ENCODE measurements around the gene LSAMP.

Gene LSAMP

DNA sequence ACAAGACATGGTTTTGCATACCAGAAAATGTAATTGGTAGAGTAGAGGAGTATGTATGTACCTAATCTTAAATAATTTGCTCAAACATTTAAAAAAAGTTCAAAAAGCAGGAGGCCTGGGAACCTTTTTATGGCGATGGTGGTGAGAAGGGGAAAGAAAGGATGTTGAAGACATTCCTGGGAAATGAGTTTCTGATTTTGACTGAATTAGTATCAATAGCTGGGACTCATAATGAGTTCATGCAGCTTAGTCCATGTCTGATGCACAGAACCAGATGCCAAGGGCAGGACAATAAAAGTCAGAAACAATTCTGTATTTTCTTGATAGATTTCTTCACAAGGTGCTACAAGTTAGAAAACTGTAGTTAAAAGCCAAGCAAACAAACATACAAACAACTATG is 426.6 kb downstream of the LSAMP start:
- DNase-seq (ENCODE audit: low spot score) = no peak

DNA sequence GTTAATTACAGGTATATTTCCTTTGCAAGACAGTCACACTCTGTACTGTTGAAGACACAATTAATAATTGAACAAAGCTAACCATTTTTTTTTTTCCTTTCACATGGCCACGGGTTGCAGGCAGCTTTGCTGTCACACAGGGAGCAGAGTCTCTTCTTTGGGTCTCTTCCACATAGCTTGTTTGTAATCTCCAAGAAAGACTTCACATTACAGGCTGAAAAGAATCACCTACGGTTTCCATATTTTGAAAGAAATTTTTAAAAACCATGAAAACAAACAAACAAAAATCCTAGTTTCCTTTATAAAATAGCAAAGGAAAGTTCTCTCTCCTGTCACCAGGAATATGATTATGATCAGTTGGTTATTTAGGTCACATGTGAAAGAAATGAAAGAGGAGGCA is 429.4 kb downstream of the LSAMP start:
- no peak for DNase-seq (ENCODE audit: low spot score)

DNA sequence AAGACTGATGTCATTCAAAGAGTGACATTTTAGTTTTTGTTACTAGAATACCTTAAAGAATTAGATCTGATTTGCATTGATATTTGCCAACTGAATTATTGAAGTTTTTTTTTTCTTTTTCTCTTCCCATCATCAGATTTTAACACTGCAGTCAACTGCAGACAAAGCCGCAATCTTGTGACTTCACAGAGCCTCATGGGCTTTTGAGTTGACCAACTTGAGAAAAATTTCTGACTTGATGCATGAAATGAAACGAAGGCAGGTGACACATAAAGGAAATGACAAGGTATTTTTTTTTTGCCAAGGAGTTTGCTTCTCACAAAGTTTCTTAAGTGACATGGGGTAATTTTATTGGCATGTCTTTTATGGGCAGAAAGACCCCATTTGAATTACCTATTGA is 438.3 kb downstream of the LSAMP start:
- no peak for DNase-seq (ENCODE audit: low spot score)

DNA sequence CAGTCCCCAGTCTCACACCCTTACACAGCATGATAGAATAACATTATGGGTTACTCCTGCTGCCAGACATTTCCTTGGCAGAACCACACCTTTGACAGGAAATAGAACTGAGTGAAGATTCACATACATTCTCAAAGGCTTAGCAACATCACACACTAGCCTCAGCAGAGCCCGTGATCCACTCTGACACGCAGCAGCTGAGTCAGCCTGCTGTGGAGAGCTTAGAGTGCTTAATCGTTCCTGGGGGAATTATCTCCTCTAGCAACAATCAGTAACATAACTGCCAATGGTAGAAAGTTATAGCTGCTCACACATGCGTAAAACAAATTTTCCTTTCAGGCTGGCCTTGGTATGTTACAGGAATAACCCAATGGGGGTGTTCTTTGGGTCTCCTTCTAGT is 439.9 kb downstream of the LSAMP start:
- DNase-seq (ENCODE audit: low spot score) = no peak

DNA sequence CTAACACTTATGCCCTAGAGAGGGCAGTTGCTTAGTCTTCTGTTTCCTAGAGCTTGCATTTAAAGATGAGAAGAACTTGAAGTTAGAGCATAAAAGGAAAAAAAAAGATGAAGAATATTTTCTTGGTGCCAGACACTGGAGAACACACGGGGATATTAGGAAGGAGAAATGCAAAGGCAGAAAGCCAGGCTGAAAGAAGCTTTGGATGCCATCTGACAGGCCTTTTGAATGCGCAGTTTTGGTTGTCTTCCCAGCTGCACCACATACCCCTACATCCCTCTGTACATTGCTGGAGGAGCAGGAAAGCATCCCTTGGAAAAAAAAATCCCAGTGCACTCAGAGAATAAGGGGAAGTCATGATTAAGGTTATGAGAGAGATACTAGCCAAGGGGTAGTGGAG is 443.1 kb downstream of the LSAMP start:
- no peak for DNase-seq (ENCODE audit: low spot score)

DNA sequence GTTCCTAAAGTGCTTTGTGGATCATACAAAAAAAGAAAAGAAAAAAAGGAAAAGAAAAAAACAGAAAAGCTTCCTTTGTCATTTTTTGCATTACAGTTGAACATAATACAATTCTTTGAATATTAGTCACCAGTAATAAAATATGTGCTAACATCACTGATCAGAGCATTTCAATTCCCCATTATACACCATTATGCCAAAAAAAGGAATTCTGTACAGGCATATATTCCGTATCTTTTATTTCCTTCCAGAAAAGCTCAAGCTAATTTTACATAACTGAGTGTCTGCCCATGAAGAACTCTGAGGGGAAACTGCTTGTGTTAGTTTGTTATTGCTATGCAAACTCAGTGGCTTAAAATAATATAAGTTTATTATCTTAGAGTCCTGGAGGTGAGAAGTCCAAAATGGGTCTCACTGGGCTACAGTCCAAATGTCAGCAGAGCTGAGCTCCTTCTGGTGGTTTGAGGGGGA is 444.1 kb downstream of the LSAMP start:
- no peak for DNase-seq (ENCODE audit: low spot score)

DNA sequence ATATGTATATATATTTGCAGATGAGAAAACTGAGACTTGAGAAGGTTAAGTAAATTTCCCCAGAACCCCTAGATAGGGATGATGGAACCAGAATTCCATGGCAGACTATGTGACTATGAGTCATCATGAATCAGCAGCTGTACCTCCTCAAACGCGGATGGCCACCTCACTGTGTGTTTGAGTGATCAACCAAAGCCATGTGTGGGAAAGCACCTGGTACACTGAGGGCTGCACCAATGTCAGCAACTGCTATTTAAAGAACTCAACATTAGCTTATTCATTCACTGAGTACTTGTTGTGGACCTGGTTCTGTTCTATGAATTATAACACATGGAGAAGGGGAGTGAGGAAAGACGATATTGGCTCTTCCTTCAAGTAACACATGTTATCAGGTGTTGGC is 445.0 kb downstream of the LSAMP start:
- DNase-seq (ENCODE audit: low spot score) = no peak

DNA sequence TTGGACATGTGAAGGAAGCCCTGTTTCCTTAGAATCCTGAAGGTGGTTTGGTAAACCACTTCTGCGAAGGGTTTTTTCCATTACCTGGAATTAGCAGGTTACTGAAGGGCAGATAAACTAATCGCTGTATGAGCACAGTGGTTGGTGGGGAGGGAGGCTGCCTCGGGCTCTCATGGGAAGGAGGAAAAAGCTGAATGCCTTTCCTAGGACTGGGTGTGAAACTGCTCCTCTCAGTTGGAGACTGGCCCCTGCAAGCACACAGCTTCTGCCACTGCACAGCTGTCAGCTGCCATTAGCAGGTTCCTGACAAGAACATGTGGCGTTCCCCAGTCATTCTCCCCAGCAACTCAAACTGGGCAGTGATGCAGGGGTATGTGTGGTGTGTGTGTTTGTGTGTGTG is 445.7 kb downstream of the LSAMP start:
- DNase-seq (ENCODE audit: low spot score) = no peak

DNA sequence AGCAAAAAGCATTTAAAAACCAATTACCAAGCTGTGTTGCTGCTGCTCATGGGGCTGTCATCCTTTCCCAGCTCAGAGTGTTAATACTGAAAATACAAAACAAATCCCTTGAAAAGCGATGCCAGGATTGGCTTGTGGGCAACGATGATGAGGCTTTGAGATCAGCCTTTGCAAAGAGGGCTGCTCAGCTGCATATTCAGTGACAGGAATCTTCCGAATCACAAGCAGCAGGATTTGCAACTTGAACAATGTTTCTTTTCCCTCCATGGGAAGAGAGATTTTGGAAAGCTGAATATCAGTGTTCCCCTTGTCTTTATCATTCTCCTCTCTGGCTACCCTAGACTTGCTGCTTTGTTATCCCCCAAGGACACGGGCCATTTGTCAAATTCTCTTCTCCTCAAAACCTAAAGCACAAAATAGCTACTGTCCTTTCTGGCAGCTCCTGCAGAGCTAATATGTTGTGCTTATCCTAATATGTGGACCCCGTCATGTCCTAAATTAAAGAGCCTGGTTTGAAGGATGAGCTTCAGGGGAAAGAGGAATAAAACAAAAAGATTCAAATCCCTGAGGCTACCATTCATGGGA is 446.2 kb downstream of the LSAMP start:
- DNase-seq (ENCODE audit: low spot score) = no peak

DNA sequence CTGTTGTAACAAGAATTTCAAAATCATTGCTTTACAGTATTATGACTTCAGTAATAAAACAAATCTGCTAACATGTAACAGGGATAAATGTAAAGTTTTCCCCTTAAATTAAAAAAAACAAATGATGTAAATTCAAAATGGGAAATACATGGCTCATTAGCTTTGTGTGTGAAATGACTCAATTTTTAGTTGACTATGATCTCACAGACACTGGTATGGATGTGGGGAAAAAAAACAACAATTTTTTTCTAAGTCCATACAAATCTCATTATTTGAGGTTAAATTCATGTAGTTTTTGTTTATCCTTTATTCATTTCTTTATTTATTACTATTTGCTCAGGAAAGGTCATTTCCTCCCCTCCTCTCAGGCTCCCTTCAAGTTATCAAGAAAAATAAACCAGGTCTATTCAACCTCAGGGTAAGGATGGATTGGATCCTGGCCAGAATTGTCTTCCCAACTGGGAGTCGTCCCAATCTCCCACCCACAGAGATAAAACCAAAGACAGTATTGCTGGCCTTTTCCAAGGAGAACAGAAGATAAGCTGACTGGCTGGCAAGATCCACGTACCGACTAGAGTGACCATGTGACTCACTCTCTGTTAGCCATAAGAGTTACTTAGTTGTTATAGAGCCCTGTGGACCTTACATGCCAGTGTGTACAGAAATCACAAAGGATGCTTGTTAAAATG is 448.7 kb downstream of the LSAMP start:
- DNase-seq (ENCODE audit: low spot score) = no peak

DNA sequence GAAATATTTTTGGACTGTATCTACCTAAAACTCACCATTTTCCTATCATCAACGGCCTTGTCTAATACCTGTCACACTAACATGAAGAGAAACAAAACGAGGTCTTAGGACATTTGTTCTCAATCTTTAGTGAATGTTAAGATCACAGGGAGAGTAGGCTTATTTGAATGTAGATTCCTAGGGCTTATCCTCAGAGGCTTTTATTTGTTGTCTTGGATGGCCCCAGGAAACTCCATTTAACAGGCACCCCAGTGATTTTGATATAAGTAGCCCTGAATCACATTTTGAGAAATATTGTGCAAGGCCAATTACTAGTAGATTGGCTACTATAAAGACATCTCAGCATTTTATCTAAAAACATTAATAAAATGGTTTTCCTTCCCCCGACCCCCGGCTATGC is 454.6 kb downstream of the LSAMP start:
- DNase-seq (ENCODE audit: low spot score) = no peak

DNA sequence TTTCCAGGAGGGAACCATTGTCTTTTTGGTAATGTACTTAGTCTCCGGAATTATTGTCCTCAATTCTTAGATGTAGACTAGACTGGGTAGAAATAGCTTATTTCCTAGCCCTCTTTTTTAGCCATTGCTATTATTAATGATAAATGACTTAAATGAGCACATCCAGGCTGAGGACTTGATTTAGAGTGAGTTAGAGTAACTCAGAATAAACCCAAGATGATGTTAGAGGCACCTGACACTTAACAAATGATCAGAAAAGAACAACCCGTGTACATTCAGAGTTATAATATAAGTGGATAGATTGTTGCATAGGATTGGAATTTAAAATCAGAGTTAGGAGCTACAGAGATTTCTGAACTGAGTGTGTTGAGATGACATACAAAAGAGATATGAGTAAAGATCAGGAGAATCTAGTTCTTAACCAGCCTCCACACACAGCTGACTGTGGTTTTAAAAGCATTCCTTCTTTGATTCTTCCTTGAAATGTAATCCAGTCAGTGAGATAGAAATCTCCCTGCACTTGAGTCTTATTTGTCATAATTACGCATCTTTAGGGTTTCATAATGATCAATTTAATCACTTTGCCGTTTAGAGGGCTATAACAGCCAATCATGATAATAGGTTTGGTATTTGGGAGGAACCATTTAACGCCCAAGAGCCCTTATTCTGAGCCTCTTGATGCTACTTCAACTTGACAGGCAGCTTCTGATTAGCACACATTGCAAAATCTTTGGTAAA is 455.4 kb downstream of the LSAMP start:
- DNase-seq (ENCODE audit: low spot score) = no peak

DNA sequence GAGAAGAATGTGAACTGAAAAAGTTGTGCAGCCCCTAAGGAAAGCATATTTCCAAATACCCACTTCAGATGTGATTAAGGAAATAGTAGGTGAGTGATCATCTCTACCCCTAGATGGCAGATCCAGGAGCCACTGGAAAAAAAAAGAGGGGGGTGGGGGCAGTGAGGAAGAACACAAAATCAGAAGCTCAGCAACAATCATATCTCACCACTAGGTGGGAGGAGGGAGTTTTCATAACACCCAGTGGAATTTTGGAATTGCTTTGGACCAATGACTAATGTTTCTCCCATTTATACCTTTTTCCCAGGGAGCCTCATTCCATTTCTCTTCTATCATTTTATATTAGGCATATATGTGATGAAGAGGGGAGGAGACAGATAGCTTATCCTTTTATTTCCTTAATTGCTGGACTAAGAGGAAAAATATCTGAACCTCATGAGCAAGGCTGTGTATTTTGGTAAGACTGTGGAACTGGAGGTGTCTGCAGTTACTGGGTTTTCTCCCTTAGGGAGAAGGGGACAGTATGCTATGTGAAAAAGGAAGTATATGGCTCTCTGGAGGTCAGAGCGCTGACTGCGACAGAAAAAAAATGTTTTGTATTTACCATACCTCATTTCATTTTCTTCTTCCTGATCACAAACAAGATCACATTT is 458.6 kb downstream of the LSAMP start:
- DNase-seq (ENCODE audit: low spot score) = no peak

DNA sequence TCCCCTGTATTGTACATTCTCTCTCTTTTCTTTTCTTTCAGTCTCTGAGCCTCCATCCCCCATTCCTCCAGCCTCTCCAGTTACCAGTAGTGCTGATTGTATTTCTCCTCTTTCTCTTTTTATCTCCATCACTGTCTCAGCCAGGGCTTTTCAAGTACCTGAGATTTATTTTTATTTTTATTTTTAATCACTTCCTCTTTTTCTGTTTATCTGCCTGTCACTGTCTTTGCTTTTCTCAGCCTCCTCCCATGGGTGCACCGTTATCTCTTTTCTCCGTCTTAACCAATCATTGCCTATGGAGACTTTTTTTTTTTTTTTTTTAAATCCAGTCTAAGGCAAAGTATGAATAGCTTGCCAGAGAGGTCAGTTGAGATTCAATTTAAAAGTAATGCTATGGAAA is 462.7 kb downstream of the LSAMP start:
- DNase-seq (ENCODE audit: low spot score) = no peak

DNA sequence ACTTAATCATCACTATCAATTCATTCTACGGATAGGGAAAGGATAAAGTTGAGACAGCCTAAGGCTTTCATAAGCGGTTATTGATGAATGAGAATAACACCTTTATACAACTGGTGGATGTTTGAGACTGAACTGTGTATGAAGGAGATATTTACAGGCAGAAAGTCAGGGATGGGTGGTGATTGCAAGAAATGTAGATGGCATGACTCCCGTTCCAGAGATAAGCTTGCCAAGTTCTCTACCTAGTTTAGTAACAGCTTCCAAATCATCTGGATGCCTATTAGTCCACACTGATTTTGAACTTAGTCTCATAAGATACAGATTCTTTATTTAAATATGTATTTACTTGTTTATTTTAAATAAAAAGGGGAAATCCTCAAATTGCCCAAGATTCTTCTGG is 463.2 kb downstream of the LSAMP start:
- DNase-seq (ENCODE audit: low spot score) = no peak

DNA sequence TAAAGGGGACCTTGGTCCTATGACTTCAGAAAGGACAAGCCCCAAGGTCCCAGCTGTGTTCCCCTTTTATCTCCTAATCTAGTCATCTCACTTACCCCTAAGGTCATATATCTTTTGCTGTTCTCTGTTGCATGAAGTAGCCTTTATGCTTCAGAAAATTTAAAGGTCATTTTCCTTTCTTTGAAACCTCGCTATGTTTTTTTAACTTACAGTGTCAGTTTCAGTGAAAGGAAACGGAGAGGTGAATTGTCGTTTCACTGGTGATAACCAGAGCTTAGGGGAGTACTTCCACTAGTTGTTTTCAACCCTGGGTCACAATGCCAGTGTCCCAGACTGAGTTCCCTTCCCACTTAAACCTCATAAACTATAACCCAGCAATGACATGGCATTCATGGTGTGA is 464.6 kb downstream of the LSAMP start:
- no peak for DNase-seq (ENCODE audit: low spot score)

DNA sequence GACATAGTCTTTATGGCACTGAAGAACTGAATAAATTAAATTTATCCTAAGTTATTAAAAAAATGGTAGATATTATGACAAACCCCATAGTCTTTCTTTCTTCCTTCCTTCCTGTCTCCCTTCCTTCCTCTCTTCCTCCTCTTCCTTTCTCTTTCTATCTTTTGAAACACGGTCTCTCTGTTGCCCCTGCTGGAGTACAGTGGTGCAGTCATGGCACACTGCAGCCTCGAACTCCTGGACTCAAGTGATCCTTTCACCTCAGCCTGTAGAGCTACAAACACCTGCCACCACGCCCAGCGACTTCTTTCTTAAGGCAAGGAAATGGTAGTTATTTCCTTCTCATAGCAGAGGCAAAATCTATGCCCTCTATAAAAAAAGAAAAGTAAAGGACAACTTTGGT is 467.4 kb downstream of the LSAMP start:
- DNase-seq (ENCODE audit: low spot score) = no peak

DNA sequence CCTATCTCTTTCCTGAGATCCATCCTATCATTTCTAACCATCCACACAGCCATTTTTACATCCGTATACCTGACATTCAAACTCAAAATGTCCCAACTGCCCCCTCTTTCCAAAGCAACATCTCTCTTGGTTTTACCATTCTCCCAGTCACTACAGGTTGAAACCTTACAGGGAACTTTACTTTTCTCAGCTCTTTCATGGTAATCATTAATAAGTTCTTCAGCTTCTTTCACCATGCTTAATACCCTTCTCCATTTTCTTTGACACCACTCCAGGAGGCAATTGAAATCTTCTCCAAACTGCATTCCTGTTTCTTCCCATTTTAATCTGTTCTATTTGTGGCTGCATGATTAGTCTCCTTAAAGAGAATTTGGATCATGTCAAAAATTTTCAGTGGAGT is 469.5 kb downstream of the LSAMP start:
- DNase-seq (ENCODE audit: low spot score) = no peak

DNA sequence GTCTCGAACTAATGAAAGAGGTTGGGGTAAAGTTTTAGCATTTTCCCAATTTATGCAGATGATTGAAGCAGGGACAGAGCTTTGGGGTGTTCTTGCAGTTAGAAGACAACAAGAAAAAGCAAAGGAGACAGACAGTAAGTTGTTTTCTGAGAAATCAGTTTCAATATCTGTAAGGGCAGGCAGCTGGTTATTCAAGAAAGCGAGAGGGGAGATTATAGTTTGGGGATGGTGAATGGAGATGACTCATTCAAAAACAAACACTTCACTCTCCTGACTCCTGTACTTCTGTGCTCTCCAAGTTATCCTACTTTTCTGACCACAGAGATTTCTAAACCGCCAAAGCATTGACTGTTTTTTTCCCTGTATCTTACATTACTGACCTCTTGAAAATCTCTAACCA is 469.9 kb downstream of the LSAMP start:
- no peak for DNase-seq (ENCODE audit: low spot score)

DNA sequence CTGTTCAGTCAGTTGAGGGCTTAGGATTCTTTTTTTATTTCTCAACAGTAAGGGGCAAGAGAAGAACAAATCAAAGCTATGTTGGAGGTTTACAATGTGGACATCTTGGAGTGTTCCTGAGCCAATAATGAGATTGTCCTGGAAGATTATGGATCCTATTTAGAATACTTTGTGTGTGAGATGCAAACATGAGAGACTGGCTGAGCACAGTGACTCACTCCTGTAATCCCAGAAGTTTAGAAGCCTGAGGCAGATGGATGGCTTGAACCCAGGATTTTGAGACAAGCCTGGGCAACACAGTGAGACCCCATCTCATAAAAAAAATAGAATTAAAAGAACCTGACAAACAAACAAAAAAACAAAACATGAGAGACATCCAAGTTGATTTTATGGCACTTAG is 470.3 kb downstream of the LSAMP start:
- DNase-seq (ENCODE audit: low spot score) = no peak

DNA sequence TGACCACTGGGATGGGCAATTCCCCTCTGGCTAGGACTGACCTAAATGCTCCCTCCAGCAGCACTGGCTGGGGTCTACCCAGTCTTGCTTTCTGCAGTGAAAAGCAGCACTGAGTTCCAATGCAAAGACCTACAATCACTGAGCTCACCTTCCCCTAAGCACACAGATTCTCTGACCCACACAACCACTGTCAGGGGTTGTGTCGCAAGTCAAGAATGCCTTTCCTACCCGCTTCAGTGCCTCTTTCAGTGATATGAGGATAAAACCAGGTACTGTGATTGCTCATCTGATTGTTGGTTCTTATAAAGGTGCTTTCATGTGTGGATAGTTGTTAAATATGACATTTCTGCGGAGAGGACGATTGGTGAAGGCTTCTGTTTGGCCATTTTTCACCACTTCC is 476.4 kb downstream of the LSAMP start:
- DNase-seq (ENCODE audit: low spot score) = no peak

DNA sequence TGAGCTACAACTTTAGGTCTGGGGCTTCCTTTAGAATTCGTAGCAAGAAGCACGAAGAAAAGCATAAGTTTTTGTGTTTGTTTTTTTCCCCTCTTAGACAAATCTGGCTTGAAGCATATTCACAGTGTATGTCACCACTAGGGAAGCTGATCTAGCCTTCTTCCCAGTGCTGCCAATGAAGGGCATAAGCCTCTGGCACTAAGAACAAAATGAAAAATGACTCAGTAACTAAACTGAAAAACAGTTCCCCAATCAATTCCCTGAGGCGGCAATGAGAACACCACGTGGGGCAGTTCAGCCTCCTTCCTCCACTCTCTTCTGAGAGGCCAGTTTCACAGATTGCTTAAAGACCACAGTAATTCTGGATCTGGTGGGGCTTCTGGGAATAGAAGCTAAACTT is 483.9 kb downstream of the LSAMP start:
- no peak for DNase-seq (ENCODE audit: low spot score)

DNA sequence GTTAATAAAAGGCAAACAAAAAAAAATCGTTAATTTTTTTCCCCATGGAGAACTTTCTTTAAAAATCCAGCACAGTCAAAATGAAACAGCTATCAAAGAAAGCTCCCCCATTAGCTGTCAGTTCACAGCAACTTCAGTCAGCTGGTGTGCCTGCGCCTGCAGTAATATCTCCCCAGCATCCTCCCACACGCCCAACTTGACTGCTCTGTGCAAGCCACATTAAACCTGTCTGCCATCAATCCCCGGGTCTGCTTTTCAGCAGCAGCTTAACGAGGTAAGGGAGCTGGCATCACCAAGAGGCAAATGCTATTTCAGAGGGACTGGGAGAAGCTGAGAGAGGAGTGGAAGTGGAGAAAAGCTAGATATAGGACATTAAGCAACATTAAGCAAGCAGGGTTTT is 484.5 kb downstream of the LSAMP start:
- no peak for DNase-seq (ENCODE audit: low spot score)

All from hematopoietic multipotent progenitor cell treated with erythropoietin and hydrocortisone succinate and interleukin-3 and kit ligand, for 17 days (in vitro differentiated cells).